ENCODE measurements around the gene CASP9.
A peak's percentile ranks its signal among the peaks of the same experiment; 100 is the strongest.
"Not testable (repeated sequence)": the region's sequence is repeated elsewhere in the genome, so short reads cannot be mapped to it uniquely, and the experiment has no call there.

Gene CASP9

GRCh38 chr1:15526021-15526489 lies 2.0 kb upstream of the CASP9 start:
- Histone ChIP-seq H3K27me3 (ENCODE audit: insufficient read depth, low read length) (no peaks in the 10 kb centered on the region), H3K4me1 (ENCODE audit: control insufficient read depth, insufficient read depth, low read length, unreplicated experiment) (peaks cover 17% of the 10 kb centered on the region), H3K79me2 (ENCODE audit: control insufficient read depth, insufficient read depth, low read length, unreplicated experiment) (peaks cover 24% of the 10 kb centered on the region), H3K27ac (ENCODE audit: low read depth, low read length) (peak overlapping the region; percentile 99), H2AFZ (ENCODE audit: low read length, unreplicated experiment) (peak overlapping the region; percentile 83), H3K36me3 (ENCODE audit: insufficient read depth, low read length) (no peaks in the 10 kb centered on the region), H3K4me3 (ENCODE audit: low read depth, low read length) (peak overlapping the region; percentile 94)

DNA sequence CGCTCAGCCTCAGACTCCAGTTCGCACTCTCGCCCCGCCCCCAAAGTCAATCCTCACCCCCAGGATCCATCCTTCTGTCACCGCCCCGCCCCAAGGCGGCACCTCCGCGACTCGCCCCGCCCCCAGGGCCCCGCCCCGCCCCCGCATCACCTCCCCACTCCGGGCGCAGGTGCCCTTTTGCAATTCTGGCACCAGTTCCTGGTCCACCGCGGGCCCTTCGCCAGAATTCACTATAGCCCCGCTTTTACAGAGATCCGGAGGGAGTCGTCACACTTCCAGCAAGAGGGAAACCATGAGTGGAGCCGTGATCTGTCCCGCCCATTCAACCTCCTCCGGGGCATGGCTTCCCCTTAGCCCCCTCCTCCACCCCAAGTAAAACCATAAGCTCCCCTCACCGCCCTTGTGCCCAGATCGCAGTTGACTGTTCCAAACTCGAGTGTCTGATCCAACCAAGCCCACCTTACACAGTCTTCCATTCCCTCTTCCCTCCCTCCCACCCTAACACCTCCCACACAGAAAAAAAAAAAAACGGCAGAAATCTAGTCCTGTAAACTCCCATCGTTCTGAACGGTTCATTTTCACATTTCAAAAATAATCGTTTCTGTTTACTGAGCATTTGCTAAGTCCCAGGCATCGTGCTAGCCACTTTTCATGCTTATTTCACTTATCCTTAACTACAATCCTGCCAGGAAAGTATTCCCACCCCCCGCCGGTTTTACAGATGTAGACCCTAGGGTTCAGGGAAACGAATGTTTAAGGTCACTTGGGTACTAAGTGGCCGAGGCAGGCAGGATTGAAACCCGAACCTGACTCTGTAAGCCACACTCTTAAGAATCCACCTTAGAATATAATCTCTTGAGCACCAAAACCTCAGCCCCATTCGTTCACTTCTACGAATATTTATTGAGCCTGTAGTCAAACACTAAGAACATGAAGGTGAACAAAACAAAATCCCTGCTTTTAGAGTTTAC lies 1.3 kb upstream of the CASP9 start:
- peaks cover 17% of the 10 kb centered on the region for H3K4me1 ChIP-seq (ENCODE audit: control insufficient read depth, insufficient read depth, low read length, unreplicated experiment)
- H3K27ac ChIP-seq (ENCODE audit: low read depth, low read length), result peak overlapping the region; percentile 99
- no peaks in the 10 kb centered on the region for H3K27me3 ChIP-seq (ENCODE audit: insufficient read depth, low read length)
- peaks cover 23% of the 10 kb centered on the region for H3K79me2 ChIP-seq (ENCODE audit: control insufficient read depth, insufficient read depth, low read length, unreplicated experiment)
- H3K4me3 ChIP-seq (ENCODE audit: low read depth, low read length), result peak overlapping the region; percentile 94
- H2AFZ ChIP-seq (ENCODE audit: low read length, unreplicated experiment), result peak overlapping the region; percentile 83
- H3K36me3 ChIP-seq (ENCODE audit: insufficient read depth, low read length), result no peaks in the 10 kb centered on the region

DNA sequence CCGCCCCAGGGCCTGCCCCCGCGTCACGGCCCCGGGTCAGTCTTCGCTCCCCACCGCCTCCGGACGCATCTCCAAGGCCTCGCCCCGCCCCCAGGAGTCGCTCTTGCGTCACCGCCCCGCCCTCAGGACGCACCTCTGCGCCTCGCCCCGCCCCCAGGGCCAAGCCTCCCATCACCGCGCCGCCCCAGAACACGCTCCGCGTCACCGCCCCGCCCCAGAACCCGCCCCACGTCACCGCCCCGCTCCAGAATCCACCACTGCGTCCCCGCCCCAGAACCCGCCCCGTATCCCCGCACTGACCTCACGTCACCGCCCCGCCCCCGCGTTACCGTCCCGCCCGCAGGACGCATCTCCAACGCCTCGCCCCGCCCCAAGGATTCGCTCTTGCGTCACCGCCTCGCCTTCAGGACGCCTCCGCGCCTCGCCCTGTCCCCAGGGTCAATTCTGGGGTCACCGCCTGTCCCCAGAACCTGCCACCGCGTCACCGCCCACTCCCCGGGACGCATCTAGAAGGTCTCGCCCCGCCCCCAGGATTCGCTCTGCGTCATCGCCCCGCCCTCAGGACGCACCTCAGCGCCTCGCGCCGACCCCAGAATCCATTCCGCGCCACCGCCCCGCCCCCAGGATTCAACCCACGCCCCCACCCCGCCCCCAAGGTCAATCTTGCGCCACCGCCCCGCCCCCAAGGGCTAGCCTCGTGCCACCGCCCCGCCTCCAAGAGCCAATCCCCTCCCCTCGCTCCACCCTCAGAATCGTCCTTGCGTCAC lies 451 bp upstream of the CASP9 start:
- Histone ChIP-seq H2AFZ (ENCODE audit: low read length, unreplicated experiment) (no peak overlapping the region), H3K27me3 (ENCODE audit: insufficient read depth, low read length) (no peaks in the 10 kb centered on the region), H3K4me3 (ENCODE audit: low read depth, low read length) (peak overlapping the region; percentile 88), H3K36me3 (ENCODE audit: insufficient read depth, low read length) (no peaks in the 10 kb centered on the region), H3K79me2 (ENCODE audit: control insufficient read depth, insufficient read depth, low read length, unreplicated experiment) (peaks cover 21% of the 10 kb centered on the region), H3K27ac (ENCODE audit: low read depth, low read length) (peak overlapping the region; percentile 99), H3K4me1 (ENCODE audit: control insufficient read depth, insufficient read depth, low read length, unreplicated experiment) (peaks cover 17% of the 10 kb centered on the region)

DNA sequence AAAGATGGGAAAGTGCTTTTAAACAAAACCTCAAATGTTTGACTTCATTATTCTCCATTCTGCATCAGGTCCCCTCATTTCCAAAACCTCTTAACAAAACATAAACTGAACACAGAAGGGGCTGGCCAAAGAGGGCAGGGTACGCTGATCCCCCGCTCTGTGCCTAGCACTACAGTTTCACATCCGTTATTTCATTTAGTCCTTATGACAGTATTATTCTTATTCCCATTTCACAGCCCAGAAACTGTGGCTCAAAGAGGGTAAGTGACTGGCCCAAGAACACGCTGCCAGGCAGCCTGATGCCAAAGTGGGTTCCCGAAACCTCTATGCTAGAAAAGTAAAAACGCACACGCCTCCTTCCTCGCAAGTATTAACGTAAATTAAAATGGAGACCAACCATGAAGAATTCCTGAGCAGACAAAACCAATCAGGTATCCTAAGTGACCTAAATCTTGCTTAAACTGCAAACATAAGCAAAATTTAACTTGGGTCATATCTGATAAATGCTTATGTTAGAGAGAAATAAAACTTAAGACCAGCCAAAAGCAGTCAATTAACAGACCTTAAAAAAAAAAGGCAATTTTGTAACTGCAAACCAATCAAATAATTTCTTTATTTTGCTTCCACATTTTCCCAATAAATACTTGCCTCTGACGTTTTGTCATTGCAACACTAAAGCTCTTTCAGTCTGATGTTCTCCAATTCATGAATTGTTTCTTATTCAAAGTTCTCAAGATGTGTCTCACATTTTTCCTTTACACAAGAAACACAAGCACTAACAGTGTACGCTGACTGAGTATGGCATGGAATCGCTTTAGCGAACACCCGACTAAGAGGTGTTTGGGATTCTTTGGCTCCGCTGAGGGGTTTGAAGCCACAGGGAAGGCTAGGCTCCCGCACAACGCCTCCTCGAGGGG lies 653 bp downstream of the CASP9 start:
- peak overlapping the region; percentile 88 for H3K4me3 ChIP-seq (ENCODE audit: low read depth, low read length)
- no peaks in the 10 kb centered on the region for H3K36me3 ChIP-seq (ENCODE audit: insufficient read depth, low read length)
- H2AFZ ChIP-seq (ENCODE audit: low read length, unreplicated experiment), result peak overlapping the region; percentile 87
- peaks cover 15% of the 10 kb centered on the region for H3K79me2 ChIP-seq (ENCODE audit: control insufficient read depth, insufficient read depth, low read length, unreplicated experiment)
- peaks cover 17% of the 10 kb centered on the region for H3K4me1 ChIP-seq (ENCODE audit: control insufficient read depth, insufficient read depth, low read length, unreplicated experiment)
- peak overlapping the region; percentile 99 for H3K27ac ChIP-seq (ENCODE audit: low read depth, low read length)
- no peaks in the 10 kb centered on the region for H3K27me3 ChIP-seq (ENCODE audit: insufficient read depth, low read length)

DNA sequence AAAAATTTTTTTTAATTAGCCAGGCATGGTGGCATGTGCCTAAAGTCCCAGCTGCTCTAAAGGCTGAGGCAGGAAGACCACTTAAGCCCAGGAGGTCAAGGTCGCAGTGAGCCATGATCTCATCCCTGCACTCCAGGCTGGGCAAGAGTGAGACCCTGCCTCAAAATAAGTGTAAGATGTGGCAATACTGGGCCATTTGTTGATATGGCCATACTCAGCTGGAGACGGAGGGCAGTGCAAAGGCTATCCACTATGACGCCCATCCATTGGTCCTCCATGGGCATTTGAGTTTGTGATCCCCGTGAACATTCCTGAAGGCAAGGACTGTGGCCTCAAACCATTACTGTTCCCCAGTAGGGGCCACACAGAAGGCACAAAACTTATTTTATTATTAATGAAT lies 1.5 kb downstream of the CASP9 start:
- H3K27ac ChIP-seq (ENCODE audit: low read depth, low read length), result no peak overlapping the region

DNA sequence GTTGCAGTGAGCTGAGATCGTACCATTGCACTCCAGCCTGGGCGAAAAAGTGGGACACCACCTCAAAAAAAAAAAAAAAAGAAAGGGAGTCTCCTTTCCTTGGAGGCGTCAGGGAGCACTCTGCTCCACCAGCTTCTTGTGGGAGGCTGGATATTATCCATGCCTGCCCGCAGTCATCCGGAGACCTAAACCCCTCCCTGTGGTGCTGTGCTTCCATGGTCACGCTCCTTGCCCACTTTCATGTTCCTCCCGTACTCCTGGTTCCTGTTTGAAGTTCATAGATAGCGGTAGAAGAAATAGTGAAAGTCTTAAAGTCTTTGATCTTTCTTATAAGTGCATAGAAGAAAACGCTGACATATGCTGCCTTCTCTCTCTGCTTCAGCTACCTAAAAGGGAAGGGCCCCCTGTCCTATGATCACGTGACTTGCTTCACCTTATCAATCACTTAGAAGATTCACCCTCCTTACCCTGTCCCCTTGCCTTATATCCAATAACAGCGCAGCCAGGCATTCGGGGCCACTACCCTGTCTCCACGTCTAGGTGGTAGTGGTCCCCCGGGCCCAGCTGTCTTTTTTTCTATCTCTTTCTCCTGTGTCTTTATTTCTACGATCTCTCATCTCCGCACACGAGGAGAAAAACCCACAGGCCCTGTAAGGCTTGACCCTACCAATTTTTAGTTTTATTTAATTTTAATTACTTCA lies 2.7 kb downstream of the CASP9 start:
- H3K4me1 ChIP-seq (ENCODE audit: control insufficient read depth, insufficient read depth, low read length, unreplicated experiment), result peaks cover 11% of the 10 kb centered on the region
- H3K27me3 ChIP-seq (ENCODE audit: insufficient read depth, low read length); H3K79me2 ChIP-seq (ENCODE audit: control insufficient read depth, insufficient read depth, low read length, unreplicated experiment); H3K4me3 ChIP-seq (ENCODE audit: low read depth, low read length); H3K36me3 ChIP-seq (ENCODE audit: insufficient read depth, low read length); H2AFZ ChIP-seq (ENCODE audit: low read length, unreplicated experiment); H3K27ac ChIP-seq (ENCODE audit: low read depth, low read length): not testable (repeated sequence)

More for the DNA sequence above, 1.5 kb downstream of the CASP9 start:
- Histone ChIP-seq H3K27me3 (ENCODE audit: insufficient read depth, low read length) (no peaks in the 10 kb centered on the region), H3K4me1 (ENCODE audit: control insufficient read depth, insufficient read depth, low read length, unreplicated experiment) (peaks cover 11% of the 10 kb centered on the region), H3K79me2 (ENCODE audit: control insufficient read depth, insufficient read depth, low read length, unreplicated experiment) (peaks cover 7% of the 10 kb centered on the region), H3K4me3 (ENCODE audit: low read depth, low read length) (no peak overlapping the region), H3K36me3 (ENCODE audit: insufficient read depth, low read length) (no peaks in the 10 kb centered on the region), H2AFZ (ENCODE audit: low read length, unreplicated experiment) (no peak overlapping the region)

GRCh38 chr1:15519625-15520024 lies 4.4 kb downstream of the CASP9 start:
- Histone ChIP-seq H3K27ac (ENCODE audit: low read depth, low read length) (no peak overlapping the region), H3K27me3 (ENCODE audit: insufficient read depth, low read length) (no peaks in the 10 kb centered on the region), H3K79me2 (ENCODE audit: control insufficient read depth, insufficient read depth, low read length, unreplicated experiment) (no peaks in the 10 kb centered on the region), H2AFZ (ENCODE audit: low read length, unreplicated experiment) (no peak overlapping the region), H3K4me1 (ENCODE audit: control insufficient read depth, insufficient read depth, low read length, unreplicated experiment) (peaks cover 12% of the 10 kb centered on the region), H3K4me3 (ENCODE audit: low read depth, low read length) (no peak overlapping the region), H3K36me3 (ENCODE audit: insufficient read depth, low read length) (no peaks in the 10 kb centered on the region)

DNA sequence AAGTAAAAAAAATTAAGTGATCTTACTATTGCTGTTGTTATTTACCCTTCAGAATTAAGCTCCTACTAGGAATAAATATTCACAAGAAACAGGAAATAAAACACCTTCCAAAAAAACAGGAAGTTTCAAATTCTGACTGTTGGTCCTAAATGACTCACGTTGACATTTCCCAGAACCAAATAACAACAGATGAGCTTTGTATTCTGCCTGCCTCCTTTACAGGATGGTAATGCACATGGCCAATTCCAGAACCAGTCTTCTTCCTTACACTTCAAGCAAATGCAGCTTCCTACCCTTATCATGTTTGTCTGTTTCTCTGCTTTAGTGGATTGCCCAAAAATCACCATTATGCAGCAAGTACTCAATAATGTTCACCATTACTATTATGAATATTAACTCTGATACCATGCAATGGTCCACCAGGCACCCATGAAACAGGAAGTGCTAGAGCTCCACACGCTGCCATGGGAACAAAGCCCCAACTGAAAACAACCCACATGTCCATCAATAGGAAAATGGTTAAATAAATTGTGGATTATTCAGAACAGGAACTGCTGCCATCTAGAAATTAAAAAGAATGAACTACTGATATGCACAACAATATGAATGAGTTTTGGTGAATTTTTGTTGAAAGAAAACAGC lies 8.9 kb downstream of the CASP9 start:
- Histone ChIP-seq H3K27me3 (ENCODE audit: insufficient read depth, low read length) (no peaks in the 10 kb centered on the region), H3K4me1 (ENCODE audit: control insufficient read depth, insufficient read depth, low read length, unreplicated experiment) (peaks cover 12% of the 10 kb centered on the region), H3K79me2 (ENCODE audit: control insufficient read depth, insufficient read depth, low read length, unreplicated experiment) (no peaks in the 10 kb centered on the region), H3K36me3 (ENCODE audit: insufficient read depth, low read length) (no peaks in the 10 kb centered on the region), H2AFZ (ENCODE audit: low read length, unreplicated experiment) (no peak overlapping the region), H3K27ac (ENCODE audit: low read depth, low read length) (no peak overlapping the region), H3K4me3 (ENCODE audit: low read depth, low read length) (no peak overlapping the region)

DNA sequence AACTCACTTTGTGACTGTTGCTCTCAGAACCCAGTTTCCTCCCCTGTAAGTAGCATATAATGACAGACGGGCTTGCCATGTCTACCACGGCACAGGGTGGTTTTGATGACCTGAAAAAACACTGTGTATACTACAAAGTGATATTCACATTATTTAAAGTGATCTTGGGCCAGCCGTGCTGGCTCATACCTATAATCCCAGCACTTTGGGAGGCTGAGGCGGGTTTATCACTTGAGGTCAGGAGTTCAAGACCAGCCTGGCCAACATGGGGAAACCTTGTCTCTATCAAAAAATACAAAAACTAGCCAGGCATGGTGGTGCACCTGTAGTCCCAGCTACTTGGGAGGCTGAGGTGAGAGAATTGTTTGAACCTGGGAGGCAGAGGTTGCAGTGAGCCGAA lies 9.5 kb downstream of the CASP9 start:
- not testable (repeated sequence) for H3K79me2 ChIP-seq (ENCODE audit: control insufficient read depth, insufficient read depth, low read length, unreplicated experiment); H3K36me3 ChIP-seq (ENCODE audit: insufficient read depth, low read length); H2AFZ ChIP-seq (ENCODE audit: low read length, unreplicated experiment); H3K27ac ChIP-seq (ENCODE audit: low read depth, low read length); H3K27me3 ChIP-seq (ENCODE audit: insufficient read depth, low read length); H3K4me3 ChIP-seq (ENCODE audit: low read depth, low read length)
- H3K4me1 ChIP-seq (ENCODE audit: control insufficient read depth, insufficient read depth, low read length, unreplicated experiment), result peaks cover 12% of the 10 kb centered on the region
